AG09309 (cell line): ENCODE data around the gene SLC12A7.

Experiments used
- DNase-seq: peaks from one replicate; pipeline ENCODE4 v3.0.0-alpha.2; 2010; ENCODE audit warnings: low read depth
- H3K4me3 ChIP-seq: 2 replicates; pipeline ENCODE4 v1.5.1; 2011; ENCODE audit warnings: mild to moderate bottlenecking, low read depth, low read length, moderate library complexity; ENCODE audit not compliant: control insufficient read depth
- CTCF ChIP-seq: IDR thresholded peaks from 2 replicates; pipeline ENCODE4 v1.5.1; 2011; ENCODE audit warnings: mild to moderate bottlenecking, low read depth, low read length, inconsistent platforms; ENCODE audit not compliant: insufficient read depth, control insufficient read depth; ENCODE audit errors: missing control alignments

The SLC12A7 gene

DNA sequence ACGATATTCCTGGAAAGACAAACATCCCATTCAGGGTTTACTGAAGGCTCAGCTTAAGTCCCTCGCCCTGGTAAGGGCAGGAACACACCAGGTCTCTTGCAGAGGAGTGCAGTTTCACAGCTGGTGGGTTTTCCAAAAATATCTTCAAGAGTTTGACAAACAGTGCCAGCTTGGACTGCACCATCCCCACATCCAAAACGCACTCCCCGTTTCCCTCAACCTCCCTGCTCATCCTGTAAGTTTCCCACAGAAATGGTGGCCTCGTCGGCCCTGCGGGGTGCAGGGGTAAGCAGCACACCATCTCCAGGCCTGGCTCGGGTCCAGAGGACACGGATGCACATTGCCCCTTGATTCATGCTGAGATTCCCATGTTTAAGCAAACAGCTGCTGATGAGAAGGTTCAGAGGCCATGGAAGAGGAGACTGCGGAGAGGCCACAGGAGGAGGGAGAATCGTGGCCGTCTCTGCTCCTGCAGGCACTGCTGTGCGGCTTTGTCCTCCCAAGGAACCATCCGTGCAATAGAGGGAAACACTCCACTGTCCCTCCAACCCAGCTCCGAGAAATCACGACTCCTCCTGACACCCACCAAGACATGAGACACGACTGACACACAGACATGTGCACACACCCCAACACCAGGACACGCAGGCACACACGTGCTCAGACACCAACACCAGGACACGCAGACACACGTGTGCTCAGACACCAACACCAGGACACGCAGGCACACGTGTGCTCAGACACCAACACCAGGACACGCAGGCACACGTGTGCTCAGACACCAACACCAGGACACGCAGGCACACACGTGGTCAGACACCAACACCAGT, 24.0 kb upstream of the SLC12A7 start:
- TF ChIP-seq CTCF, result no peak

GRCh38 chr5:1134478-1134877, 22.6 kb upstream of the SLC12A7 start:
- no peak for DNase-seq
- TF ChIP-seq CTCF, result peak; percentile 12
- H3K4me3 ChIP-seq, result no peak overlapping the region

More for the DNA sequence above, 24.0 kb upstream of the SLC12A7 start:
- no peak for DNase-seq
- H3K4me3 ChIP-seq, result no peak overlapping the region

DNA sequence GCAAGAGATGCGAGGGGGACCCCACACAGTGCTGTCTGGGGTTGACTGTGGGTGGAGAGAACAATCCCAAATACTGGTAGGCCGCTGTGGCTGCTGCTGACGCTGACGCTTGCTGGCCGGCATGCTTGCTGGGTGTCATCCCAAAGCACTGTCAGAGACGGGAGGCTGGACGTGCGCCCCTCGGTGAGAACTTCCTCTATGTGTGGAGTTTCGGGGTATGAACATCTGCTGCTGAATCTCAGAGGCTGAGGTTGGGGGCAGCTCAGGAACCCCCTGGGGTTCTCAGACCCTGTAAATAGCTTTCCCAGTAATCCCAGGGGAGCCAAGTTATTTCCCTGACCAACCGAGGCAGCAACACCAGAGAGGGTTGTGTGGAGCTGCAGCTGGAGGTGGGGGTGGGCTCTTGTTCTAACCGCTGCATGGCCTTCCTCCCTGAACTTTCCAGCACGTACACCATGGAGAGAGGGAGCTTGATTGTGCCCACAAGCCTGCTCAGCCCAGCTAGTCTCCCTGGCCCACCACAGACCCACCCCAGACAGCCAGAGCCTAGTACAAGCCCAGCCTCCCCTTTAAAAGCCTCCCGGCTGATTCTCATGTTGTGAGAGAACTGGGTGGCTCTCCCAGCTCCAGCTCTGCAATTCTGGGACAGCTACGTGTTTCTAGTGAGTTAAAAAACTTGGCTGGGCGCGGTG, 21.8 kb upstream of the SLC12A7 start:
- no peak for DNase-seq
- no peak for TF ChIP-seq CTCF
- no peak overlapping the region for H3K4me3 ChIP-seq

DNA sequence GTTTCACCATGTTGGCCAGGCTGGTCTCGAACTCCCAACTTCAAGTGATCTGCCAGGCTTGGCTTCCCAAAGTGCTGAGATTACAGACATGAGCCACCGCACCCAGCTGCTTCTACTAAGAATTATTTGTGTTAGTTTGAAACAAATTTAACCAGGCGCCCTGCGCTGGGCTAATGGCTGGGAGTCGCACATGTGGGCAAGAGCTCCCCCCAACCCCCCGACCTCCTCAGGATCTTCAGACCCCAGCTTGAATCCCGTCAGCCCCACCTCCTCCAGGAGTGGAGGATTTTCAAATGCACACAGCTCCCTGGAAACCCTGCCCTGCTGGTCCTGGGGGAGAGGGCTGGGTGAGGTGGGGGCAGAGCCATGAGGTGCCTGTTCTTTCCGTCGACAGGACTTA, 21.2 kb upstream of the SLC12A7 start:
- no peak overlapping the region for H3K4me3 ChIP-seq

GRCh38 chr5:1132570-1132969, 20.7 kb upstream of the SLC12A7 start:
- TF ChIP-seq CTCF, result no peak
- no peak overlapping the region for H3K4me3 ChIP-seq
- DNase-seq, result no peak

More for the DNA sequence above, 21.2 kb upstream of the SLC12A7 start:
- no peak for DNase-seq
- TF ChIP-seq CTCF, result no peak

- no peak for TF ChIP-seq CTCF
- no peak for DNase-seq
- H3K4me3 ChIP-seq, result no peak overlapping the region
Observed at GRCh38 chr5:1131726-1132125, 19.9 kb upstream of the SLC12A7 start.
